Measurements from ENCODE around the gene SPOCK1.

The SPOCK1 gene

GRCh38 chr5:137194300-137194699 is 304.8 kb downstream of the SPOCK1 start:
- DNase-seq (ENCODE audit: low read depth): no peak

- no peak for DNase-seq (ENCODE audit: low read depth)
These were observed 306.8 kb downstream of the SPOCK1 start for GRCh38 chr5:137192293-137192743.

GRCh38 chr5:137191179-137191578 is 307.9 kb downstream of the SPOCK1 start:
- no peak for DNase-seq (ENCODE audit: low read depth)

GRCh38 chr5:137190441-137190840 is 308.7 kb downstream of the SPOCK1 start:
- DNase-seq (ENCODE audit: low read depth): no peak

- no peak for DNase-seq (ENCODE audit: low read depth)
These were observed 309.1 kb downstream of the SPOCK1 start for GRCh38 chr5:137190031-137190430.

- no peak for DNase-seq (ENCODE audit: low read depth)
These were observed 310.6 kb downstream of the SPOCK1 start for GRCh38 chr5:137188566-137188965.

- DNase-seq (ENCODE audit: low read depth): no peak
These were observed 312.2 kb downstream of the SPOCK1 start for GRCh38 chr5:137186759-137187461.

- no peak for DNase-seq (ENCODE audit: low read depth)
These were observed 313.9 kb downstream of the SPOCK1 start for GRCh38 chr5:137185193-137185592.

GRCh38 chr5:137184734-137185133 is 314.4 kb downstream of the SPOCK1 start:
- no peak for DNase-seq (ENCODE audit: low read depth)

- DNase-seq (ENCODE audit: low read depth): no peak
These were observed 316.6 kb downstream of the SPOCK1 start for GRCh38 chr5:137182576-137182975.

- DNase-seq (ENCODE audit: low read depth): no peak
These were observed 317.5 kb downstream of the SPOCK1 start for GRCh38 chr5:137181667-137182066.

GRCh38 chr5:137179203-137179602 is 319.9 kb downstream of the SPOCK1 start:
- DNase-seq (ENCODE audit: low read depth): no peak

- DNase-seq (ENCODE audit: low read depth): no peak
These were observed 322.5 kb downstream of the SPOCK1 start for GRCh38 chr5:137176609-137177008.

- no peak for DNase-seq (ENCODE audit: low read depth)
These were observed 323.0 kb downstream of the SPOCK1 start for GRCh38 chr5:137176126-137176525.

- no peak for DNase-seq (ENCODE audit: low read depth)
These were observed 324.9 kb downstream of the SPOCK1 start for GRCh38 chr5:137174196-137174595.

GRCh38 chr5:137172258-137172657 is 326.9 kb downstream of the SPOCK1 start:
- DNase-seq (ENCODE audit: low read depth): no peak

- DNase-seq (ENCODE audit: low read depth): no peak
These were observed 331.9 kb downstream of the SPOCK1 start for GRCh38 chr5:137167187-137167586.

GRCh38 chr5:137164961-137165360 is 334.2 kb downstream of the SPOCK1 start:
- DNase-seq (ENCODE audit: low read depth): no peak

GRCh38 chr5:137164536-137164935 is 334.6 kb downstream of the SPOCK1 start:
- DNase-seq (ENCODE audit: low read depth): no peak

GRCh38 chr5:137158691-137159090 is 340.4 kb downstream of the SPOCK1 start:
- DNase-seq (ENCODE audit: low read depth): no peak

- DNase-seq (ENCODE audit: low read depth): no peak
These were observed 342.9 kb downstream of the SPOCK1 start for GRCh38 chr5:137156180-137156579.

- DNase-seq (ENCODE audit: low read depth): no peak
These were observed 343.7 kb downstream of the SPOCK1 start for GRCh38 chr5:137155261-137156000.

GRCh38 chr5:137152616-137153015 is 346.5 kb downstream of the SPOCK1 start:
- DNase-seq (ENCODE audit: low read depth): no peak

GRCh38 chr5:137148655-137149054 is 350.5 kb downstream of the SPOCK1 start:
- no peak for DNase-seq (ENCODE audit: low read depth)

Data from activated T-helper 9 cell treated with anti-CD3 and anti-CD28 coated beads, Interleukin-2, amount 50 U/mL, for 16 hours (primary cell).